Endothelial cell of umbilical vein (primary cell): ENCODE measurements around the gene CNST.

Experiments
- CTCF ChIP-seq, 2 donors: IDR thresholded peaks; 1 replicate in 1 of 2; 2 replicates in 1 of 2; pipeline ENCODE4 v1.5.1; 2011; ENCODE audit warnings: low read length in 2 of 2, mild to moderate bottlenecking in 2 of 2, moderate library complexity in 2 of 2, control low read depth in 1 of 2, inconsistent platforms in 1 of 2, low read depth in 1 of 2; ENCODE audit not compliant: insufficient read depth in 1 of 2; ENCODE audit errors: extremely low read depth in 1 of 2
- EZH2 ChIP-seq: IDR thresholded peaks from 2 replicates; pipeline ENCODE4 v1.6.1; 2012; ENCODE audit warnings: borderline replicate concordance, low read depth, mild to moderate bottlenecking, moderate library complexity, low read length, inconsistent platforms; ENCODE audit not compliant: severe bottlenecking

- TF ChIP-seq EZH2 (no peak), CTCF (IDR thresholded peaks at IDR 0.05; ENCODE audit: extremely low read depth in 1 of 2, insufficient read depth in 1 of 2, low read depth in 1 of 2, low read length in 2 of 2) (no peak)
These were observed 115.9 kb downstream of the CNST start for GRCh38 chr1:246681900-246682895.
